HG03457 (cell line): ENCODE data around the gene PIK3AP1.

Experiments
- ATAC-seq: cut with Tn5 transposase; IDR thresholded peaks from one replicate; pipeline ENCODE4 v1.9.1; 2021; ENCODE audit warnings: moderate number of reproducible peaks; ENCODE audit not compliant: unreplicated experiment

PIK3AP1 gene

GRCh38 chr10:96673318-96674099 lies 46.8 kb downstream of the PIK3AP1 start:
- ATAC-seq, result no peak

GRCh38 chr10:96672481-96673175 lies 47.7 kb downstream of the PIK3AP1 start:
- no peak for ATAC-seq

GRCh38 chr10:96671211-96671890 lies 49.0 kb downstream of the PIK3AP1 start:
- ATAC-seq, result no peak

DNA sequence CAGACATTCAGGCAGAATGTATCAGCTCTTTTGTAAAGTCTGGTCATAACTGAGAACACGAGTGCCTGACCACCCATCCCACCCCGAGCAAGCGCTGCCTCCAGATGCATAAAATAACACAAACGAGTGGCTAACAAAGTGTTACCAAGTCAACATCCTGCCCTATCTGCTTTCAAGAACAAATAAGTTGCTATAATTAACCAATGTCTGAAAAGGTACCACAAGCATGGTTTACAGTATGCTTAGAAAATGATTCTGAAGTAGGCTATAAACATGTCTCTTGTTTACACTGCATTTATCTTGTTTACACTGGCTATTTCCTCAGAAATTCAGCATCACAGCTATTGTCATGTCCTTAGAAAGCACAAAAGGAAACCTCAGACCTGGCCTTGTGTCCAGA lies 49.5 kb downstream of the PIK3AP1 start:
- no peak for ATAC-seq

DNA sequence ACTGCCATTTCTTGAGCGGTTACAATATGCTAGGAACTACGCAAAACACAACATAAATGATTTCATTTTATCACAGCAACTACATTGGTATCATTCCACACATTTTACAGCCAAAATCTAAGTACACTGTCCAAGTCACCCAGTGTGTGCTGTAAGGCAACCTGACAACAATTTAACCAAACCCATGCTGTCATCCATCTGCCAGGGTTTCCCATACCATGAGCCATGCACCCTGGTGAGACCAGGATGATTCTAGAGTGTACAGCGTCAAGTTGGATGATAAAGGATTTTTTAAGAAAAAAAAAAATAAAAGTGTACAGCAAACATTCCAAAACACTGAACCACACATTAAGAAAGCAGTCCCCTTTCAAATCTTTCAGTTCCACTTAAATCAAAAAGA lies 52.9 kb downstream of the PIK3AP1 start:
- ATAC-seq, result no peak

DNA sequence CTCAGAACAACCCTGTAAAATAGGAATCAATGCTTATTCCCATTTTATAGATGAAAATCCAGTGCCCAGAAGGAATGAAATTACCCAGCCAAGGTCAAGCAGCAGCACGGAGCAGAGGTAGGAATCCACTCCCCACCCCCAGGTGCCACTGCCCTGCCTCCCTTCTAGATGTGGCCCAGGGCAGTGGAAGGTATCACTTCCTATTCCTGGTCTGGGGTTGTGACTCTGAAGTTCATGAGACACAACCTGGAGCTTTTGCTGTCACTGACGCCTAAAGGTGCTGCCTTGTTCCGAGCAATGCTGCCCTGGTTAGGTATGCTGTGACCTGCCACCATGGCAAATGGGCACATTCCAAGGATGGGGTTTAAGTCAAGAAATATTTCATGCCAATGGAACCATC lies 53.6 kb downstream of the PIK3AP1 start:
- no peak for ATAC-seq

GRCh38 chr10:96665306-96665705 lies 55.0 kb downstream of the PIK3AP1 start:
- no peak for ATAC-seq

GRCh38 chr10:96664563-96664962 lies 55.8 kb downstream of the PIK3AP1 start:
- no peak for ATAC-seq

GRCh38 chr10:96663797-96664196 lies 56.5 kb downstream of the PIK3AP1 start:
- ATAC-seq, result no peak

GRCh38 chr10:96661632-96662031 lies 58.7 kb downstream of the PIK3AP1 start:
- ATAC-seq, result no peak

DNA sequence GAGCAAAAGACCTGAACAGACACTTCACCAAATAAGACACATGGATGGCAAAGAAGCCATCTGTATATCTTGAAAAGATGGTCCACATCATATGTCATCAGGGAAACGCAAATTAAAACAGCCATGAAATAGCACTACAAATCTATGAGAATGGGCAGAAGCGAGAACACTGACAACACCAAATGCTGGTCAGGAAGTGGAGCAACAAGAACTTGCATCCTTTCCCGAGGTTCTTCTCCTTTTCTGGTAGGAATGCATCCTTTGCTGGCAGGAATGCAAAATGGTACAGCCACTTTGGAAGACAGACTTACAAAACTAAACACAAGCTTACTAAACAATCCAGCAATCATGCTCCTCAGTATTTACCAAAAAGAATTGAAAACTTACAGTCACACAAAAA lies 60.0 kb downstream of the PIK3AP1 start:
- ATAC-seq, result no peak

DNA sequence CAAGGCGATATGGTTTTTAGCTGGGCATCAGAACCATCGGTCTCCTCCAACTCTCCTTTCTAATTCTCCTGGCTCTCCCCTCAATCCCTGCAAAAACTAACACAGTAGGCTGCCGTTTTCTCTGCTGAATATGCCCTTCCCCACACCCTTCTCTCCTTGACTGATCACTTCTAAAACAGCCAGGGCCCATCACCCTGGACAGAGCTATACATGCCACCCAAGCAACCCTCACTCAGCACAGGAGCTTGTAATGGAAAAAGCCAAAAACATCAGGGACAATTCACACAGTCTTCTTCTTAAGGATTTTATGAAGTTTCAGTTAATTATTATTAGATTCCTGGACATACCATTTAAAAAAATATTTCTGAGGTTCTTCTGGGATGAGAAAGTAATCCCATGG lies 61.5 kb downstream of the PIK3AP1 start:
- no peak for ATAC-seq

GRCh38 chr10:96657385-96657784 lies 62.9 kb downstream of the PIK3AP1 start:
- ATAC-seq, result no peak

DNA sequence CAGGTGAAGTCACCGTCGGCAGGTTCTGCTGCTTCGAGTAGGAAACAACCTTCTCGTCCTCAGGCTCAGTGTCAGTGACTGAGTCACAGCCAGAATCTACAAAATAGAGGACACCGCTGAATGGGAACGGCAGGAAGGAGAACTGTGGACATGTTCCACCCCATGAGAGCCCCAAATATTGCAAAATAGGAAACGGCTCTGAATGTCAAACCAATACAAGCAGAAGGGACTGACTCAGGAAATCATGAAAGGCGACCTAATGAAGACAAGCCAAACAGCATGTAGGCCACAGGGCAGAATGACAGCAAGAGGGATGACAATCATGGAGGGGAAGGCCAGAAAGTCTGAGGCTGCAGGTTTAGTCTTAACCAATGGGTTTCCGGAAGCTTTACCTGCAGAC lies 63.5 kb downstream of the PIK3AP1 start:
- no peak for ATAC-seq

DNA sequence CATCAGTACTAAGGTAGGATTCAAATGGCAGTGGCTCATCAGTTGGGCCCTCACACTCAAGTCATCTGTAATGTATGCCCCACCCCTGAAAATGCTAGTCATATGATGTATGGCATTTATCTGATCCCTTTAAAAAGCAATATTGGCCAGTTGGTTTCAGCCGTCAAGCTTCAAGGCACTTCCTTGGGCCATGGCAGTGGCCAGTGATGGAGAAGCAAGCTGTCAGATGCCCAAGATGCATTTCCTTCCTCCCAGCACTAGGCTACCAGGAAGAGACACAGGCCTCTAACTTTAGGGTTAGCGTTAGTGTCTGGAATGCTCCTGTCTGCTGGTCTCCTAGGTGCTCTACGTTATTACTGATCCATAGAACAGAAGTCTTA lies 64.1 kb downstream of the PIK3AP1 start:
- ATAC-seq, result no peak

- ATAC-seq, result no peak
Observed at GRCh38 chr10:96655461-96656197, 64.7 kb downstream of the PIK3AP1 start.

GRCh38 chr10:96651998-96652431 lies 68.3 kb downstream of the PIK3AP1 start:
- ATAC-seq, result peak; percentile 47

DNA sequence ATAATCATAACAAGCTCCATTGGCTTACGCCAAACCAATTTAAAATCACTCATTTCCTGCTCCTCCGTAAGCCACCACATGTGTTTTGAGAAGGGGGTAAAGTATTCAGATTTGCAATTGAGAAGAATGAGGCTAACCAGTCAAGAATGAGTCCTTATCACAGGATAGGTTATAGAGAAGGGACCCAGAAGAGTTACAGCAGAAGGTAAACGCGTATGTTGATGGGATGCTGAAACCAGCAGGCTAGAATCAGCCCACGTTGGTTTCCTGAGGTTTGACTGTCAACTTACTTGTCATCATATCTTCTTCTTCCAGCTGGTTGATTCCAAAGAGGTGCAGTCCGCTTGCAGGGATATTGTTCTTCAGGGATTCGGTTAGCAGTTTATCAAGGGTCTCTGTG lies 69.4 kb downstream of the PIK3AP1 start:
- no peak for ATAC-seq

- ATAC-seq, result no peak
Observed at GRCh38 chr10:96648297-96648696, 72.0 kb downstream of the PIK3AP1 start.

GRCh38 chr10:96647466-96647865 lies 72.8 kb downstream of the PIK3AP1 start:
- ATAC-seq, result no peak

- no peak for ATAC-seq
Observed at GRCh38 chr10:96646751-96647166, 73.6 kb downstream of the PIK3AP1 start.
